Measurements from ENCODE around the gene TNFRSF8.
"Not testable (repeated sequence)": the region's sequence is repeated elsewhere in the genome, so short reads cannot be mapped to it uniquely, and the experiment has no call there.

Gene TNFRSF8

DNA sequence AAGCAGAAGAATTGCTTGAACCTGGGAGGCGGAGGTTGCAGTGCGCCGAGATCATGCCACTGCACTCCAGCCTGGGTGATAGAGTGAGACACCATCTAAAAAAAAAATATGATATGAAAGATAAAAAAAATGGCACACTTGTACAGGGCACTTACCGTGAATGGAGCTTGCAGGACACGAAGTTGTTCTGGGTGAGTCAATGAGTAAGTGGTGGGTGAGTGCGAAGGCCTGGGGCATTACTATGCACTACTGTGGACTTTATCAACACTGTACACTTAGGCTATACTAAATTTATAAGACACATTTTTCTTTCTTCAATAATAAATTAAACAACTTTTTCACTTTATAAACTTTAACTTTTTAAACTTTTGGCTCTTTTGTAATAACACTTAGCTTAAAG lies 37.0 kb downstream of the TNFRSF8 start:
- Histone ChIP-seq H3K4me2 (ENCODE audit: low read length) (no peak overlapping the region), H3K9me2 (replicated peaks; ENCODE audit: control insufficient read depth, low read length) (no peaks in the 10 kb centered on the region), H3K27ac (ENCODE audit: low read depth, low read length) (no peak overlapping the region), H3F3A (ENCODE audit: control insufficient read depth, insufficient read depth) (no peaks in the 10 kb centered on the region), H4K20me1 (ENCODE audit: control insufficient read depth, insufficient read depth, low read depth, low read length) (no peaks in the 10 kb centered on the region), H3K79me2 (ENCODE audit: control insufficient read depth, low read length) (no peaks in the 10 kb centered on the region), H3K36me3 (ENCODE audit: control insufficient read depth, low read length) (no peaks in the 10 kb centered on the region), H3K9me3 (ENCODE audit: control insufficient read depth, insufficient read depth, low read length) (peaks cover 5% of the 10 kb centered on the region; the same call in 1 of the 2 replicates), H3K27me3 (ENCODE audit: control insufficient read depth, low read length) (peaks cover 2% of the 10 kb centered on the region; the same call in 1 of the 2 replicates), H3K4me1 (ENCODE audit: control insufficient read depth, low read length) (no peaks in the 10 kb centered on the region), H3K4me3 (ENCODE audit: low read length) (no peak overlapping the region)
- no peak for TF ChIP-seq EZH2phosphoT487 (IDR thresholded peaks at IDR 0.05; ENCODE audit: borderline replicate concordance, low read length)
- TF ChIP-seq, protein P1, sequence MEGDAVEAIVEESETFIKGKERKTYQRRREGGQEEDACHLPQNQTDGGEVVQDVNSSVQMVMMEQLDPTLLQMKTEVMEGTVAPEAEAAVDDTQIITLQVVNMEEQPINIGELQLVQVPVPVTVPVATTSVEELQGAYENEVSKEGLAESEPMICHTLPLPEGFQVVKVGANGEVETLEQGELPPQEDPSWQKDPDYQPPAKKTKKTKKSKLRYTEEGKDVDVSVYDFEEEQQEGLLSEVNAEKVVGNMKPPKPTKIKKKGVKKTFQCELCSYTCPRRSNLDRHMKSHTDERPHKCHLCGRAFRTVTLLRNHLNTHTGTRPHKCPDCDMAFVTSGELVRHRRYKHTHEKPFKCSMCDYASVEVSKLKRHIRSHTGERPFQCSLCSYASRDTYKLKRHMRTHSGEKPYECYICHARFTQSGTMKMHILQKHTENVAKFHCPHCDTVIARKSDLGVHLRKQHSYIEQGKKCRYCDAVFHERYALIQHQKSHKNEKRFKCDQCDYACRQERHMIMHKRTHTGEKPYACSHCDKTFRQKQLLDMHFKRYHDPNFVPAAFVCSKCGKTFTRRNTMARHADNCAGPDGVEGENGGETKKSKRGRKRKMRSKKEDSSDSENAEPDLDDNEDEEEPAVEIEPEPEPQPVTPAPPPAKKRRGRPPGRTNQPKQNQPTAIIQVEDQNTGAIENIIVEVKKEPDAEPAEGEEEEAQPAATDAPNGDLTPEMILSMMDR (IDR thresholded peaks at IDR 0.05; ENCODE audit: low read depth, low read length, poor library complexity, severe bottlenecking) = no peak

DNA sequence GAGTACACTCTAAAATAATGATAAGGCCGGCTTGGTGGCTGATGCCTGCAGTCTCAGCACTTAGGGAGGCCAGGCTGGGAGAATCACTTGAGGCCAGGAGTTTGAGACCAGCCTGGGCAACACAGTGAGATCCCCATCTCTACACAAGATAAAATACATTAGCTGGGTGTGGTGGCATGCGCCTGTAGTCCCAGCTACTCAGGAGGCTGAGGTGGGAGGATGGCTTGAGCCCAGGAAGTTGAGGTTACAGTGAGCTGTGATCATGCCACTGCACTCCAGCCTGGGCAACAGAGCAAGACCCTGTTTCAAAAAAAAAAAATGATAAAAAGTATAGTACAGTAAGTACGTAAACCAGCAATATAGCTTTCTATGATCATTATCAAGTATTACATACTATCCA lies 38.0 kb downstream of the TNFRSF8 start:
- not testable (repeated sequence) for H3F3A ChIP-seq (ENCODE audit: control insufficient read depth, insufficient read depth); H4K20me1 ChIP-seq (ENCODE audit: control insufficient read depth, insufficient read depth, low read depth, low read length); H3K4me3 ChIP-seq (ENCODE audit: low read length); H3K4me1 ChIP-seq (ENCODE audit: control insufficient read depth, low read length); H3K36me3 ChIP-seq (ENCODE audit: control insufficient read depth, low read length); H3K4me2 ChIP-seq (ENCODE audit: low read length); H3K27ac ChIP-seq (ENCODE audit: low read depth, low read length); H3K9me3 ChIP-seq (ENCODE audit: control insufficient read depth, insufficient read depth, low read length); H3K27me3 ChIP-seq (ENCODE audit: control insufficient read depth, low read length); H3K9me2 ChIP-seq (replicated peaks; ENCODE audit: control insufficient read depth, low read length); H3K79me2 ChIP-seq (ENCODE audit: control insufficient read depth, low read length)

DNA sequence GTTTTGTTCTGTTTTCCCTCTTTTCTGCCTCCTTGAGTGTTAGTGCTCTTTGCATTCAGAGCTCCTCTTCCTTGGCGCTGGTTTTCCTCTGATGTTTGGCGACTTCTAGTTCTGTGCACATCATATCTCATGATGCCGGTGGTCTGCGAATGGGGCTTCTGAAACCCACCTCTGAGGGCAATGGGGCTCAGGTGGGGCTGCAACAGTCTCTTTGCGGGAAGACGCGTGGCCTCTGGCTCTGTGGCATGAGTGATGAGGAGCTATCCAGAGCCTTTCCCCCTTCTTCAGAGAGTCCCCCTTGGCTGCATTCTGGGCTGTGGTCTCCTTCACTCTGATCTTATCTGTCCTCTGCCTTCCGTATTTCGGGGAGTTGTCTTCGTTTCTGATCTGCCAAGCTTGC lies 39.0 kb downstream of the TNFRSF8 start:
- TF ChIP-seq EZH2phosphoT487 (IDR thresholded peaks at IDR 0.05; ENCODE audit: borderline replicate concordance, low read length) = no peak
- TF ChIP-seq, protein P1 (IDR thresholded peaks at IDR 0.05; ENCODE audit: low read depth, low read length, poor library complexity, severe bottlenecking) = no peak
- Histone ChIP-seq H3K36me3 (ENCODE audit: control insufficient read depth, low read length) (no peaks in the 10 kb centered on the region), H3K27me3 (ENCODE audit: control insufficient read depth, low read length) (peaks cover 2% of the 10 kb centered on the region; the same call in 1 of the 2 replicates), H3K4me1 (ENCODE audit: control insufficient read depth, low read length) (no peaks in the 10 kb centered on the region), H4K20me1 (ENCODE audit: control insufficient read depth, insufficient read depth, low read depth, low read length) (no peaks in the 10 kb centered on the region), H3K79me2 (ENCODE audit: control insufficient read depth, low read length) (no peaks in the 10 kb centered on the region), H3K4me3 (ENCODE audit: low read length) (no peak overlapping the region), H3K9me2 (replicated peaks; ENCODE audit: control insufficient read depth, low read length) (no peaks in the 10 kb centered on the region), H3K9me3 (ENCODE audit: control insufficient read depth, insufficient read depth, low read length) (no peaks in the 10 kb centered on the region), H3K4me2 (ENCODE audit: low read length) (no peak overlapping the region), H3F3A (ENCODE audit: control insufficient read depth, insufficient read depth) (no peaks in the 10 kb centered on the region), H3K27ac (ENCODE audit: low read depth, low read length) (no peak overlapping the region)

DNA sequence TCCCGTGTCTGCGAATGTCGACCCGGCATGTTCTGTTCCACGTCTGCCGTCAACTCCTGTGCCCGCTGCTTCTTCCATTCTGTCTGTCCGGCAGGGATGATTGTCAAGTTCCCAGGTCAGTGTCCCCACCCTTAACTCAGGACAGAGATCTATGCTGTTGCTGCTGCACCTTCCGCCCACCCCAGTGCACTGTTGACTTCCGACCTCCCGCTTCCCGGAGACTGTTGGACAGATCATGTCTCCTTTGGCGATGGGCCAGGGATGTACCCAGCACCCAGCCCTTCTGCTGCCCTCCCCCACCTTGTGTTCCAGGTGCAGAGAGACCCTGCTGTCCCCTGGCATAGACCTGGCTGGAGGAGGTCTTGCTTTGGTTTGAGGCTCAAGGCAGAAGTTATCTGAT lies 41.3 kb downstream of the TNFRSF8 start:
- H3K9me3 ChIP-seq (ENCODE audit: control insufficient read depth, insufficient read depth, low read length) = no peaks in the 10 kb centered on the region
- TF ChIP-seq, protein P1 (IDR thresholded peaks at IDR 0.05; ENCODE audit: low read depth, low read length, poor library complexity, severe bottlenecking) = no peak
- TF ChIP-seq EZH2phosphoT487 (IDR thresholded peaks at IDR 0.05; ENCODE audit: borderline replicate concordance, low read length) = no peak
- no peak overlapping the region for H3K4me2 ChIP-seq (ENCODE audit: low read length)
- H4K20me1 ChIP-seq (ENCODE audit: control insufficient read depth, insufficient read depth, low read depth, low read length) = no peaks in the 10 kb centered on the region
- H3K4me3 ChIP-seq (ENCODE audit: low read length) = no peak overlapping the region
- H3K36me3 ChIP-seq (ENCODE audit: control insufficient read depth, low read length) = no peaks in the 10 kb centered on the region
- H3K4me1 ChIP-seq (ENCODE audit: control insufficient read depth, low read length) = no peaks in the 10 kb centered on the region
- H3K27ac ChIP-seq (ENCODE audit: low read depth, low read length) = no peak overlapping the region
- H3F3A ChIP-seq (ENCODE audit: control insufficient read depth, insufficient read depth) = no peaks in the 10 kb centered on the region
- H3K79me2 ChIP-seq (ENCODE audit: control insufficient read depth, low read length) = no peaks in the 10 kb centered on the region
- no peaks in the 10 kb centered on the region for H3K27me3 ChIP-seq (ENCODE audit: control insufficient read depth, low read length)
- H3K9me2 ChIP-seq (replicated peaks; ENCODE audit: control insufficient read depth, low read length) = no peaks in the 10 kb centered on the region
